BJ (cell line): ENCODE data around the gene TAX1BP1. TPM values are rescaled to one million over a fixed set of nuclear protein-coding genes. Genes with fewer than 3 reads are reported as not detected.

Experiments
- CTCF ChIA-PET: fragments of 350-600 bp; formaldehyde crosslinking; extraction: SDS; loops from one replicate; lab custom pipeline; 2021; ENCODE audit warnings: antibody characterized with exemption, inconsistent platforms; lab: Yijun Ruan, JAX
- POLR2A ChIA-PET: fragments of 300-600 bp; sonication (Branson Sonifier 250); formaldehyde crosslinking; extraction: SDS; loops from one replicate; lab custom pipeline; 2021; ENCODE audit warnings: antibody characterized with exemption; lab: Charles Lee
- DNase-seq: peaks from one replicate; pipeline ENCODE4 v3.0.0-alpha.2; 2011; ENCODE audit warnings: low read depth
- H3K27me3 ChIP-seq: 2 replicates; pipeline ENCODE4 v1.6.0; 2011; ENCODE audit warnings: low read length; ENCODE audit not compliant: control insufficient read depth, insufficient read depth
- H3K36me3 ChIP-seq: 2 replicates; pipeline ENCODE4 v1.5.1; 2011; ENCODE audit warnings: low read length; ENCODE audit not compliant: control insufficient read depth, insufficient read depth
- H3K4me3 ChIP-seq: 2 replicates; pipeline ENCODE4 v1.5.1; 2011; ENCODE audit warnings: low read depth, mild to moderate bottlenecking, control low read depth, low read length
- CTCF ChIP-seq: IDR thresholded peaks from 2 replicates; pipeline ENCODE4 v1.5.1; 2011; ENCODE audit warnings: low read depth, mild to moderate bottlenecking, control low read depth, inconsistent platforms, low read length, moderate library complexity; ENCODE audit not compliant: insufficient read depth
- polyA plus RNA-seq: library from polyadenylated mRNA; depleted of rRNA; stranded (reverse); fragments of >200 nt; gene quantifications from 2 replicates; pipeline ENCODE4 v1.2.3, GENCODE V29; 2011

The TAX1BP1 gene
- polyA plus RNA-seq, 1 experiment, result 93.6 TPM

GRCh38 chr7:27699751-27700150, 40.2 kb upstream of the TAX1BP1 start:
- CTCF ChIA-PET, result interaction anchor here (0.9 kb wide), 1 partner anchor 490 kb away, joined by 3 read pairs; no protein-coding TSS in a partner anchor
- no peak for TF ChIP-seq CTCF
- DNase-seq, result no peak
- H3K4me3 ChIP-seq, result no peak overlapping the region
- H3K27me3 ChIP-seq, result no peaks in the 10 kb centered on the region
- H3K36me3 ChIP-seq, result no peaks in the 10 kb centered on the region
- POLR2A ChIA-PET, result no interaction called here

- no peaks in the 10 kb centered on the region for H3K36me3 ChIP-seq
- no peaks in the 10 kb centered on the region for H3K27me3 ChIP-seq
- CTCF ChIA-PET, result no interaction called here
- no peak overlapping the region for H3K4me3 ChIP-seq
- POLR2A ChIA-PET, result no interaction called here
- TF ChIP-seq CTCF, result no peak
- DNase-seq, result no peak
Measured at GRCh38 chr7:27700501-27700900, 39.5 kb upstream of the TAX1BP1 start.

- TF ChIP-seq CTCF, result no peak
- ChIA-PET POLR2A (interaction anchor here (0.7 kb wide), 1 partner anchor 73 kb away, joined by 3 read pairs; no protein-coding TSS in a partner anchor), CTCF (interaction anchor here (0.8 to 1.3 kb wide), 2 partner anchors 38 to 492 kb away, joined by 3 read pairs; no protein-coding TSS in a partner anchor)
- no peak for DNase-seq
- no peak overlapping the region for H3K4me3 ChIP-seq
- H3K27me3 ChIP-seq, result no peaks in the 10 kb centered on the region
- no peaks in the 10 kb centered on the region for H3K36me3 ChIP-seq
Measured at GRCh38 chr7:27703181-27703580, 36.8 kb upstream of the TAX1BP1 start.

- ChIA-PET POLR2A (no interaction called here), CTCF (interaction anchor here (1.0 kb wide), 1 partner anchor 9 kb away, joined by 3 read pairs; no protein-coding TSS in a partner anchor)
- no peak for TF ChIP-seq CTCF
- no peak for DNase-seq
- Histone ChIP-seq H3K4me3 (no peak overlapping the region), H3K27me3 (no peaks in the 10 kb centered on the region), H3K36me3 (no peaks in the 10 kb centered on the region)
Measured at GRCh38 chr7:27704422-27705199, 35.4 kb upstream of the TAX1BP1 start.

GRCh38 chr7:27705200-27705594, 34.8 kb upstream of the TAX1BP1 start:
- Histone ChIP-seq H3K4me3 (no peak overlapping the region), H3K36me3 (no peaks in the 10 kb centered on the region), H3K27me3 (no peaks in the 10 kb centered on the region)
- CTCF ChIA-PET, result interaction anchor here (1.0 to 1.1 kb wide), 2 partner anchors 9 to 14 kb away, joined by 3 read pairs; no protein-coding TSS in a partner anchor
- no peak for DNase-seq
- POLR2A ChIA-PET, result interaction anchor here (0.5 kb wide), 1 partner anchor 42 kb away, joined by 3 read pairs; the partner anchor contains the start of gene HIBADH
- TF ChIP-seq CTCF, result no peak
